ENCODE data around the gene SPATA13.

- TF ChIP-seq, protein P1, sequence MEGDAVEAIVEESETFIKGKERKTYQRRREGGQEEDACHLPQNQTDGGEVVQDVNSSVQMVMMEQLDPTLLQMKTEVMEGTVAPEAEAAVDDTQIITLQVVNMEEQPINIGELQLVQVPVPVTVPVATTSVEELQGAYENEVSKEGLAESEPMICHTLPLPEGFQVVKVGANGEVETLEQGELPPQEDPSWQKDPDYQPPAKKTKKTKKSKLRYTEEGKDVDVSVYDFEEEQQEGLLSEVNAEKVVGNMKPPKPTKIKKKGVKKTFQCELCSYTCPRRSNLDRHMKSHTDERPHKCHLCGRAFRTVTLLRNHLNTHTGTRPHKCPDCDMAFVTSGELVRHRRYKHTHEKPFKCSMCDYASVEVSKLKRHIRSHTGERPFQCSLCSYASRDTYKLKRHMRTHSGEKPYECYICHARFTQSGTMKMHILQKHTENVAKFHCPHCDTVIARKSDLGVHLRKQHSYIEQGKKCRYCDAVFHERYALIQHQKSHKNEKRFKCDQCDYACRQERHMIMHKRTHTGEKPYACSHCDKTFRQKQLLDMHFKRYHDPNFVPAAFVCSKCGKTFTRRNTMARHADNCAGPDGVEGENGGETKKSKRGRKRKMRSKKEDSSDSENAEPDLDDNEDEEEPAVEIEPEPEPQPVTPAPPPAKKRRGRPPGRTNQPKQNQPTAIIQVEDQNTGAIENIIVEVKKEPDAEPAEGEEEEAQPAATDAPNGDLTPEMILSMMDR (conservative IDR thresholded peaks at IDR 0.05; ENCODE audit: low read depth, low read length) = no peak
- TF ChIP-seq EZH2phosphoT487 (IDR thresholded peaks at IDR 0.05; ENCODE audit: borderline replicate concordance, low read length) = no peak
- TF ChIP-seq EZH2 (IDR thresholded peaks at IDR 0.05; ENCODE audit: low read length, unreplicated experiment) = no peak
Observed at GRCh38 chr13:24277761-24278160, 117.2 kb downstream of the SPATA13 start.

Measured in PC-3 (cell line).